Neural cell (in vitro differentiated cells): Measurements from ENCODE around the gene PNO1. TPM values are rescaled to one million over a fixed set of nuclear protein-coding genes. Genes with fewer than 3 reads are reported as not detected.

Source experiments
- H2AFZ ChIP-seq: fragments of 200-600, 300-800 bp; sonication (generic), shearing (Covaris generic); 2 replicates; pipeline ENCODE4 v1.6.0; 2014; ENCODE audit warnings: low read depth, mild to moderate bottlenecking, antibody characterized with exemption, low read length, moderate library complexity
- H3F3A ChIP-seq: fragments of 200-600 bp; shearing (Covaris generic); 2 replicates; pipeline ENCODE4 v1.6.1; 2016; ENCODE audit warnings: mild to moderate bottlenecking, moderate library complexity, mixed read lengths, antibody characterized with exemption, low read length; ENCODE audit not compliant: insufficient read depth, poor library complexity, severe bottlenecking
- H3K27ac ChIP-seq: fragments of 200-600, 300-800 bp; sonication (generic), shearing (Covaris generic); 2 replicates; pipeline ENCODE4 v1.5.1; 2014; ENCODE audit warnings: mild to moderate bottlenecking, low read length, moderate library complexity
- H3K27me3 ChIP-seq: fragments of 300-800, 200-600 bp; sonication (generic), shearing (Covaris generic); 2 replicates; pipeline ENCODE4 v1.6.0; 2014; ENCODE audit warnings: mild to moderate bottlenecking, low read depth, low read length, moderate library complexity; ENCODE audit not compliant: insufficient read depth
- H3K36me3 ChIP-seq: fragments of 300-800, 200-600 bp; sonication (generic), shearing (Covaris generic); 2 replicates; pipeline ENCODE4 v1.5.1; 2014; ENCODE audit warnings: mild to moderate bottlenecking, antibody characterized with exemption, low read length, moderate library complexity; ENCODE audit not compliant: insufficient read depth
- H3K4me2 ChIP-seq: fragments of 300-800, 200-600 bp; sonication (generic), shearing (Covaris generic); 2 replicates; pipeline ENCODE4 v1.6.0; 2014; ENCODE audit warnings: mild to moderate bottlenecking, low read length
- H3K4me3 ChIP-seq: fragments of 300-800, 200-600 bp; sonication (generic), shearing (Covaris generic); 2 replicates; pipeline ENCODE4 v1.5.1; 2014; ENCODE audit warnings: mild to moderate bottlenecking, low read length, moderate library complexity
- H3K79me2 ChIP-seq: fragments of 200-600 bp; shearing (Covaris generic); replicated peaks from 2 replicates; pipeline ENCODE4 v1.6.0; 2014; ENCODE audit warnings: mild to moderate bottlenecking, low read length, moderate library complexity; ENCODE audit not compliant: insufficient read depth
- H3K9ac ChIP-seq: fragments of 300-800, 200-600 bp; sonication (generic), shearing (Covaris generic); 2 replicates; pipeline ENCODE4 v1.6.1; 2016; ENCODE audit warnings: mild to moderate bottlenecking, low read length, mixed read lengths
- H3K9me2 ChIP-seq: fragments of 200-600 bp; shearing (Covaris generic); 2 replicates; pipeline ENCODE4 v1.6.1; 2016; ENCODE audit warnings: mild to moderate bottlenecking, low read length, mixed read lengths; ENCODE audit not compliant: insufficient read depth
- H3K9me3 ChIP-seq: fragments of 200-600, 300-800 bp; sonication (generic), shearing (Covaris generic); 2 replicates; pipeline ENCODE4 v1.6.1; 2016; ENCODE audit warnings: mild to moderate bottlenecking, mixed run types, low read length, moderate library complexity, mixed read lengths
- H4K20me1 ChIP-seq: fragments of 200-600 bp; shearing (Covaris generic); 2 replicates; pipeline ENCODE4 v1.6.1; 2016; ENCODE audit warnings: mild to moderate bottlenecking, mixed run types; ENCODE audit not compliant: insufficient read depth
- EP300 ChIP-seq: fragments of 450-650 bp; conservative IDR thresholded peaks from 2 replicates; pipeline ENCODE4 v1.6.1; 2014; ENCODE audit warnings: antibody characterized with exemption, mild to moderate bottlenecking, moderate library complexity; ENCODE audit not compliant: poor library complexity, severe bottlenecking
- EZH2 ChIP-seq: fragments of 200-600, 300-800 bp; shearing (Covaris generic), sonication (generic); IDR thresholded peaks from 2 replicates; pipeline ENCODE4 v1.6.1; 2014; ENCODE audit warnings: antibody characterized with exemption, low read length, borderline replicate concordance, mild to moderate bottlenecking; ENCODE audit not compliant: insufficient read depth, poor library complexity, severe bottlenecking
- MXI1 ChIP-seq: fragments of 450-650 bp; conservative IDR thresholded peaks from 2 replicates; pipeline ENCODE4 v1.6.1; 2014; ENCODE audit warnings: antibody characterized with exemption, mild to moderate bottlenecking; ENCODE audit not compliant: poor library complexity, severe bottlenecking
- POLR2AphosphoS5 ChIP-seq: IDR thresholded peaks from 2 replicates; pipeline ENCODE4 v1.6.1; 2012
- RAD21 ChIP-seq: fragments of 450-650 bp; conservative IDR thresholded peaks from 2 replicates; pipeline ENCODE4 v1.6.1; 2014; ENCODE audit warnings: antibody characterized with exemption, mild to moderate bottlenecking, moderate library complexity
- SMC3 ChIP-seq: fragments of 450-650 bp; conservative IDR thresholded peaks from 2 replicates; pipeline ENCODE4 v1.6.1; 2014; ENCODE audit warnings: antibody characterized with exemption, mild to moderate bottlenecking, moderate library complexity; ENCODE audit not compliant: poor library complexity
- TAF1 ChIP-seq: IDR thresholded peaks from 2 replicates; pipeline ENCODE4 v1.6.1; 2012; ENCODE audit warnings: low read depth
- polyA plus RNA-seq: library from polyadenylated mRNA; depleted of rRNA; stranded (reverse); fragments of >200 nt; gene quantifications from 2 replicates; pipeline ENCODE4 v1.2.3, GENCODE V29; 2014
- TF ChIP-seq, protein P1 (sequence below): fragments of 450-650 bp; IDR thresholded peaks from 2 replicates; pipeline ENCODE4 v1.5.1; 2014; ENCODE audit warnings: antibody characterized with exemption, mild to moderate bottlenecking, moderate library complexity; ENCODE audit not compliant: poor library complexity, severe bottlenecking
- TF ChIP-seq, protein P2 (sequence below): IDR thresholded peaks from 2 replicates; pipeline ENCODE4 v1.6.1; 2012; ENCODE audit warnings: borderline replicate concordance

The PNO1 gene
- polyA plus RNA-seq, 1 donor from 2014 or later, result 10.9 TPM

DNA sequence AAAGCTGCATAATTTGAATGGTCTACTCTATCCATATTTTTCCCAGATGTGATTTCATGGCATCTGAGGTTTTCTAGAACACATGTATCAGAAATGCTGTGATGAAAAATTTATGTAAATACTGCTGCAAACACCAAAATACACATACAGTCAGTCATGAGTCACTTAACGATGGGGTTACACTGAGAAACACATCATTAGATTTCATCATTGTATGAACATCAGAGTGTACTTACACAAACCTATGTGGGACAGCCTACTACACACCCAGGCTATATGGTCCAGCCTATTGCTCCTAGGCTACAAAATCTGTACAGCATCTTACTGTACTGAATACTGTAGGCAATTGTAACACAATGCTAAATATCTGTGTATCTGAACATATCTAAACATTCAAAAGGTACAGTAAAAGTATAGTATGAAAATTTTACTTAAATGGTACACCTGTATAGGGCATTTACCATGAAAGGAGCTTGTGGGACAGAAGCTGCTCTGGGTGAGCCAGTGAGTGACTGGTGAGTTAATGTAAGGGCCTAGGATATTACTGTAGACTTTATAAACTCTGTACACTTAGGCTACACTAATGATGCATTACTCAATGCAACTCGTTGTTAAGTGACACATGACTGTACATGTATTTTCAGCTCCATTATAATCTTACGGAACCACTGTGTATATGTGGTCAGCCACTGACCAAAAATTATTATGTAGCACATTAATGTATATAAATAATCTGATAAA is 33.5 kb downstream of the PNO1 start:
- TF ChIP-seq EP300 (no peak), TAF1 (no peak), POLR2AphosphoS5 (no peak), SMC3 (no peak), MXI1 (no peak), RAD21 (no peak), EZH2 (no peak)
- TF ChIP-seq, protein P1, sequence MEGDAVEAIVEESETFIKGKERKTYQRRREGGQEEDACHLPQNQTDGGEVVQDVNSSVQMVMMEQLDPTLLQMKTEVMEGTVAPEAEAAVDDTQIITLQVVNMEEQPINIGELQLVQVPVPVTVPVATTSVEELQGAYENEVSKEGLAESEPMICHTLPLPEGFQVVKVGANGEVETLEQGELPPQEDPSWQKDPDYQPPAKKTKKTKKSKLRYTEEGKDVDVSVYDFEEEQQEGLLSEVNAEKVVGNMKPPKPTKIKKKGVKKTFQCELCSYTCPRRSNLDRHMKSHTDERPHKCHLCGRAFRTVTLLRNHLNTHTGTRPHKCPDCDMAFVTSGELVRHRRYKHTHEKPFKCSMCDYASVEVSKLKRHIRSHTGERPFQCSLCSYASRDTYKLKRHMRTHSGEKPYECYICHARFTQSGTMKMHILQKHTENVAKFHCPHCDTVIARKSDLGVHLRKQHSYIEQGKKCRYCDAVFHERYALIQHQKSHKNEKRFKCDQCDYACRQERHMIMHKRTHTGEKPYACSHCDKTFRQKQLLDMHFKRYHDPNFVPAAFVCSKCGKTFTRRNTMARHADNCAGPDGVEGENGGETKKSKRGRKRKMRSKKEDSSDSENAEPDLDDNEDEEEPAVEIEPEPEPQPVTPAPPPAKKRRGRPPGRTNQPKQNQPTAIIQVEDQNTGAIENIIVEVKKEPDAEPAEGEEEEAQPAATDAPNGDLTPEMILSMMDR, result no peak
- TF ChIP-seq, protein P2, sequence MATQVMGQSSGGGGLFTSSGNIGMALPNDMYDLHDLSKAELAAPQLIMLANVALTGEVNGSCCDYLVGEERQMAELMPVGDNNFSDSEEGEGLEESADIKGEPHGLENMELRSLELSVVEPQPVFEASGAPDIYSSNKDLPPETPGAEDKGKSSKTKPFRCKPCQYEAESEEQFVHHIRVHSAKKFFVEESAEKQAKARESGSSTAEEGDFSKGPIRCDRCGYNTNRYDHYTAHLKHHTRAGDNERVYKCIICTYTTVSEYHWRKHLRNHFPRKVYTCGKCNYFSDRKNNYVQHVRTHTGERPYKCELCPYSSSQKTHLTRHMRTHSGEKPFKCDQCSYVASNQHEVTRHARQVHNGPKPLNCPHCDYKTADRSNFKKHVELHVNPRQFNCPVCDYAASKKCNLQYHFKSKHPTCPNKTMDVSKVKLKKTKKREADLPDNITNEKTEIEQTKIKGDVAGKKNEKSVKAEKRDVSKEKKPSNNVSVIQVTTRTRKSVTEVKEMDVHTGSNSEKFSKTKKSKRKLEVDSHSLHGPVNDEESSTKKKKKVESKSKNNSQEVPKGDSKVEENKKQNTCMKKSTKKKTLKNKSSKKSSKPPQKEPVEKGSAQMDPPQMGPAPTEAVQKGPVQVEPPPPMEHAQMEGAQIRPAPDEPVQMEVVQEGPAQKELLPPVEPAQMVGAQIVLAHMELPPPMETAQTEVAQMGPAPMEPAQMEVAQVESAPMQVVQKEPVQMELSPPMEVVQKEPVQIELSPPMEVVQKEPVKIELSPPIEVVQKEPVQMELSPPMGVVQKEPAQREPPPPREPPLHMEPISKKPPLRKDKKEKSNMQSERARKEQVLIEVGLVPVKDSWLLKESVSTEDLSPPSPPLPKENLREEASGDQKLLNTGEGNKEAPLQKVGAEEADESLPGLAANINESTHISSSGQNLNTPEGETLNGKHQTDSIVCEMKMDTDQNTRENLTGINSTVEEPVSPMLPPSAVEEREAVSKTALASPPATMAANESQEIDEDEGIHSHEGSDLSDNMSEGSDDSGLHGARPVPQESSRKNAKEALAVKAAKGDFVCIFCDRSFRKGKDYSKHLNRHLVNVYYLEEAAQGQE, result no peak
- H3K4me2 ChIP-seq, result no peak overlapping the region
- H3K9me3 ChIP-seq, result no peaks in the 10 kb centered on the region
- no peak overlapping the region for H2AFZ ChIP-seq
- H3K27me3 ChIP-seq, result no peaks in the 10 kb centered on the region
- no peak overlapping the region for H3K4me3 ChIP-seq
- H3K9ac ChIP-seq, result no peak overlapping the region
- H3K9me2 ChIP-seq, result no peaks in the 10 kb centered on the region
- no peak overlapping the region for H3K27ac ChIP-seq
- H3K79me2 ChIP-seq, result peaks cover 24% of the 10 kb centered on the region
- H3K36me3 ChIP-seq, result no peaks in the 10 kb centered on the region
- no peaks in the 10 kb centered on the region for H4K20me1 ChIP-seq
- no peaks in the 10 kb centered on the region for H3F3A ChIP-seq

DNA sequence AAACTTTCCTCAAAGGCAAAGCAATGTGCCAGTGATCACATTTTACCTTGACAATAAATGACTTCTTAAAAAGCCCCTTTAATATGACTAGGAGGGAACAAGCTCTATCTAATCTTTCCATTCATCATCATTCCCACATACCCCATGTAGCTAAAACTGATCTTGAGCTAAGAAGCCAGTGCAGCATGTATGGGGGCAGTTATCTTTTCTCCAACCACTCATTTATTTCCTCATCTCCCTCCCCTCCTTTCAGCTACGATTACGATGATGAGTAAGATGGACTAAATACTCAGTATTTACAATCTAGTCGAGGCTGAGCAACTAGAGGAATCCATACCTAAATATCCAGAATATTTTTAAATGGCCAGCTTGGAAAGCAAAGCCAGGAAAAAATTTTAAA is 35.5 kb downstream of the PNO1 start:
- Histone ChIP-seq H3F3A (no peaks in the 10 kb centered on the region), H4K20me1 (no peaks in the 10 kb centered on the region)
- TF ChIP-seq EP300 (no peak), EZH2 (no peak), POLR2AphosphoS5 (no peak), TAF1 (no peak), SMC3 (no peak), RAD21 (no peak), MXI1 (no peak)
- TF ChIP-seq, protein P2, result no peak
- TF ChIP-seq, protein P1, result no peak

More for the DNA sequence above, 35.5 kb downstream of the PNO1 start:
- Histone ChIP-seq H2AFZ (no peak overlapping the region), H3K9me3 (no peaks in the 10 kb centered on the region), H3K9me2 (no peaks in the 10 kb centered on the region), H3K27ac (no peak overlapping the region), H3K27me3 (no peaks in the 10 kb centered on the region), H3K36me3 (no peaks in the 10 kb centered on the region), H3K4me3 (no peak overlapping the region), H3K9ac (no peak overlapping the region), H3K79me2 (peaks cover 34% of the 10 kb centered on the region), H3K4me2 (no peak overlapping the region)
